Right renal pelvis (tissue), 4 donors: Measurements from ENCODE around the gene GALNT16. TPM values are rescaled to one million over a fixed set of nuclear protein-coding genes. Genes with fewer than 3 reads are reported as not detected.
"Not testable (repeated sequence)": the region's sequence is repeated elsewhere in the genome, so short reads cannot be mapped to it uniquely, and the experiment has no call there.

Experiments
- DNase-seq, 4 donors: peaks; one replicate each; pipeline ENCODE4 v3.0.0-alpha.2; 2013; ENCODE audit warnings: low read depth in 4 of 4, low spot score in 3 of 4, missing footprints in 1 of 4
- polyA plus RNA-seq, 4 donors: library from polyadenylated mRNA; unstranded; fragments of 120-200 nt; gene quantifications; one replicate each; pipeline ENCODE4 v1.2.1, GENCODE V29; 2013; ENCODE audit not compliant: insufficient read length in 4 of 4

GALNT16 gene
- polyA plus RNA-seq, 4 donors = 2.9 to 4.7 (median 3.7) TPM

- DNase-seq = no peak
These were observed 7.1 kb upstream of the GALNT16 start for GRCh38 chr14:69252851-69253250.

- no peak for DNase-seq
These were observed 811 bp upstream of the GALNT16 start for GRCh38 chr14:69259168-69259526.

- DNase-seq = peak in 1 of 4 donors; percentile 10
These were observed 367 bp downstream of the GALNT16 start for GRCh38 chr14:69260190-69260860.

GRCh38 chr14:69260861-69261564 lies 1.1 kb downstream of the GALNT16 start:
- peak in 1 of 4 donors; percentile 29 for DNase-seq

DNA sequence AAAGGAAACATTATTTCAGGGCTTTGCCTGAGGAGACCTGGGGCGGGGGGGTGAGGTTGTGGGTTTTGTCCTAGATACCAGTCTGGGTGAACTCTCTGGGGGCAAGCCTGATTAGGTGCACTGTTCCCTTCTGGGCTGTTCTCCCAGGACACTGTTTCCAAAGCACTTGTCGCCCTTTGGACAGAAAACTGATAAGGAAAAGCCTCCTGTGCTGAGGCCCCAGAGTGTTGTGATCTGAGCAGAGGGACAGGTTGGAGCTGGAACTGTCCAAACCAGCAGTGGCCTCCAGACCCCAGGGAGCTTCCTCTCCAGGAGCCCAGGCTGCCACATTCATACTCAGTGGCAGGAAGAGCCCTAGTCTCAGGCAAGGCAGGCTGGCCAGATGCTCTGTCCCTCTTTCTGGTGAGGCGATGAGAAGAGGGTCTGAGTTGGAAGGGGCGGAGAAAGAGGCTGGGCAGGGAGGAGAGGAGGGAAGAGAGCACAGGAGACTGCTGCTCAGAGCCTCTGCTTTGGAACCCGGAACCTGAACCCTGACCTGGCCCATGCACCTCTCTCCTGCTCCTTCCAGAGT lies 1.9 kb downstream of the GALNT16 start:
- DNase-seq = no peak

DNA sequence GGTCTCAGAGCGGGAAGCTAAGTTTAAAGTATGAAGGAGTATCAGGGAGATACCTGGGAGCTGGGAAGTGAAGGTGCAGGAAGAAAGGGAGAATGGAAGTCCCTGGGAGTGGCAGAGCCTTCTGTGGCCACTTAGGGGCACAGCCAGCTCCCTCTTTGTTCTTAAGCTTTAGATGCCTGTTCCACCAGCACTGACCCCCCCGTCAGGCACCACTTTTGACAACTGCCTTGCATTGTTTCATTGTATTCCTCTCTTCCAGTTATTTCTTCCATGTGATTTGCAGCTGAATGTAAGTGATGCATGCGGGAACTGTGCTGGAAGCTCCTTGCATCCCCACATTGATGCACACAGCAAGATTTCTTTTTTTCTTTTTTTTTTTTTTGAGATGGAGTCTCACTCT lies 2.6 kb downstream of the GALNT16 start:
- no peak for DNase-seq

- no peak for DNase-seq
These were observed 3.4 kb downstream of the GALNT16 start for GRCh38 chr14:69263364-69263763.

DNA sequence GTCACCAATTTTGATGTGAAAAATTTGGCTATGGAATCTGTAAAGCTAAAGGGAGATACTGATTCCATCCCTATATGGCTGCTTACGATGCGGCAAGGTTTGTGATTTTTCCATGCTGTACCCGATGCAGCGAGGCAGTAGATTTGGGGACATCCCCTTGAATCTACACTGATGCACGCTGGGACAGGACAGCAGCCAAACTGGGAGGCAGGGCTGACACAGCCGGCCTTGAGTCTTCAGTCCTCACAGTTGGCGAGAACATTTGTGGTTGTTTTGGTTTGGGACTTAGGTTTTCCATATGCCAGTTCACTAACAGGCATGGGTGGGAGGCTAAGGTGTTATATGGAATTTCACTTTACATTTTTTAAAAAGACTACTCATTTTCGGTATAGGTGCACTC lies 3.8 kb downstream of the GALNT16 start:
- no peak for DNase-seq

GRCh38 chr14:69266572-69267345 lies 6.8 kb downstream of the GALNT16 start:
- DNase-seq = no peak

- no peak for DNase-seq
These were observed 7.5 kb downstream of the GALNT16 start for GRCh38 chr14:69267492-69267891.

GRCh38 chr14:69268223-69268622 lies 8.3 kb downstream of the GALNT16 start:
- no peak for DNase-seq

DNA sequence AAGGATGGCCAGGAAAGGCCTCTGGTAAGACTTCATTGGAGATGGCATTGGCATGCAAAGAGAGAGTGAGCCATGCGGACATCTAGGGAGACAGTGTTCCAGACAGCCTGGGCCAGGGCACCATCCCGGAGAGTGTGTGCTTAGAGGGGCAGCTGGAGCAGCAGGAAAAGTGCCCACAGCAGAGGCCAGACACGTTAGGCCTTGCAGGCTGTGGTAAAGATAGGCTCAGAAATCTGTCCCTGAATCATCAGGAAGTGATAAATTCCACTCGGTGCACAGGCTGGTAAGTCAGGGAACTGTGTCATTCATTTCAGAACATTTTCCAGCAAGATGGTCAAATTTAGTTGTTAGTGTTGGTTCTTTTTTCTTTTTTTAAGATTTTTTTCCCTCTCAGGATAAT lies 8.8 kb downstream of the GALNT16 start:
- no peak for DNase-seq

DNA sequence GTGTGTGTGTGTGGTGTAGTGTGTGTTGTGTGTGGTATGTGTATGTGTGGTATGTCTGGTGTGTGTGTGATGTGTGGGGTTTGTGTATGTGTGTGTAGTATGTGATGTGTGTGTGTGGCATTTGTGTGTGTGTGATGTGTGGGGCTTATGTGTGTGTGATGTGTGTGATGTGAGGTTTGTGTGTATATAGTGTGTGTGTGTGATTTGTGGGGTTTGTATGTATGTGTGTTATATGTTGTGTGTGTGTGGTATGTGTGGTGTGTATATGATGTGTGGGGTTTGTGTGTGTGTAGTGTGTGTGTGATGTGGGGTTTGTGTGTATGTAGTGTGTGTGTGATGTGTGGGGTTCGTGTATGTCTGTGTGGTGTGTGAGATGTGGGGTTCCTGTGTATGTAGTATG lies 9.4 kb downstream of the GALNT16 start:
- no peak for DNase-seq

DNA sequence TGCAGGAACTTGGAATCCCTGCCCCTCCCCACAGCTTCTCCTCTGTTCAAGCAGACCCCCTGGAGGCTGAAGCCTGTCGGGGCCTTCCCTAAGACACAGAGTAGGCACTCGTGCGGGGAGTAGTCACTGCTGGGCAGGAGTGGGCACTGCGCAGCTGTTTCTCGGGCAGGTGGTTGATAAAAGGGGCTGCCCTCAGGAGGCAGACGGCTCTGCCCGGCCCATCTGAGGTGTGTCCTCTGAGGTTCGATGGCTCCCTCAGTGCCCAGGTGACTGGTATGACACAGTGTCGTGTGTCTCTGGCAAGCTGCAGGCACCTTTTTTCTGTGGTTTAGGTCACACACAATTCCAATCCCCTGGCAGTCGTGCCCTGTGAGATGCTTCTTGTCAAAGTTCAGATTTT lies 10.1 kb downstream of the GALNT16 start:
- DNase-seq = no peak

GRCh38 chr14:69270795-69271708 lies 11.1 kb downstream of the GALNT16 start:
- DNase-seq = no peak

- no peak for DNase-seq
These were observed 14.4 kb downstream of the GALNT16 start for GRCh38 chr14:69274321-69274720.

- no peak for DNase-seq
These were observed 15.4 kb downstream of the GALNT16 start for GRCh38 chr14:69275331-69275730.

- DNase-seq = not testable (repeated sequence)
These were observed 17.4 kb downstream of the GALNT16 start for GRCh38 chr14:69277356-69277755.

- no peak for DNase-seq
These were observed 20.9 kb downstream of the GALNT16 start for GRCh38 chr14:69280746-69281291.
